ENCODE measurements around the gene LTA4H. TPM values are rescaled to one million over a fixed set of nuclear protein-coding genes. Genes with fewer than 3 reads are reported as not detected.

The LTA4H gene
- total RNA-seq = 98.2 TPM

DNA sequence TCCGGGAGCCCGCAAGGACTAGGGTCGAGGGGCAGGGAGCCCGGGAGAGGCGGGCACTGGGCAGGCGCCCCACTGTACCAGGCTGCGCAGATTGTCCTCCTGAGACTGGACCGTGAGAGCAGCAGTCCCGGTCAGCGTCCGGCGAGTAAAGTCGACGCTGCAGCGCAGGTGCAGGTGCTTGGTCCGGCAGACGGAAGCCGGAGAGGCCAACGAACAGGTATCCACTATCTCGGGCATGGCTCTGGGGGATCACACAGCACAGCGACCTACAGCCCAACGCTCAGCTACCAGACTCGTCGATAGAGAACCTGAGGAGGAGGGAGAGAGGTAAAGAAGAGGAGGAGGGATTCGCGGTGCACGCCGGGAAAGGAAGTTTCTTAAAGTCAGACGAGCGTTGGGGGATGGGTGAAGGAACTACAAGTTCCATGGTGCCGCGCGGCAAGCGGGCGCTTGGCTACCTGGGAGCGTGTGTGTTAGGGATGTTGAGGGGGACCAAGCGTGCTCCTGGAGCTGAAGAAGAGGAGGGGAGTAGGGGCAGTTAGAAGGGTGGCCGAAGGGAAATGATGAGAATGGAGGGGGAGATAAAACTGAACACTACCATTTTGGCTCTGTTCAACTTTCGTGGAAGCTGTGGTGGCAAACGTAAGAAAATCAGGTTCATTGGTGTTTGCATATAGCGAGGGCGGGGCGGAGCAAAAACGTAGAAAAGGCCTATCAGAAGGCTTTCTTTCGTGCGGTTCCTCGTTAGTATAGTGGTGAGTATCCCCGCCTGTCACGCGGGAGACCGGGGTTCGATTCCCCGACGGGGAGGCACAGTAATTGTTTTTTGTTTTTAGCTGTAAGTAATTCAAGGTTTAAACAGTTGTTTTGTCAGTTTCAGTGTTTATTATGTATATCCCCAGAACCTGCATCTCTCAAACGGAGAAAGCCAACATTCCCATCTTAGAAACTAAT, at the start of gene LTA4H:
Gene LTA4H, minus strand, starts transcription at position 305 of the 954 bp plus-strand sequence. Its CDS starts 68 bp downstream, at position 237.

DNA sequence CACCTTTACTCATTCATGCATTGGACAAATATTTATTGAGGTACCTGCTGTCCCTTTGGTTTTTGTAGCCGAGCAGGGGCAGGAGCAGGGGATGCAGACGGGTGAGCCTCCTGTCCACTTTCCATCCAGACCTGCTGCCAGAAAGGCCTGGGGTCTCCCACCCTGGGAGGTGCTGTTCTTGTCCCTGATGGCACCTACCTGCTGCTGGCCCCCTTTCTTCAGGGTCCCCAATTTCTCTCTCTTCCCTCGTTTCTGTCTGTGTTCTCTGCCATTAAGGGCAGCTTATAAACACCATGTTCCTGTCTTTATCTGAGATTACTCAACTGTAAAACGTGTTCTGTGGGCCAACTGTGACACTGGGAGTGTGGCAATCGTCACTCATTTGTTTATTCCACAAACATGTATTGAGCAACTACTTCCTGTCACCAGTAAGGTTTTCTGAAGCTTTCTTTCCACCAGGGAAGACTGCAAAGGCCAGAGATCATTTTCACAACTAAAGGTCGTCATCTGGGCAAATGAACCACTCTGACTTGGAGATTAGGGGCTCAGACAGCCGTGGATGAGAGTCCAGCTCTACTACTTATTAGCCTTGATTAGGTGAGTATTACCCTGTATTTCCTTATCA, 39.2 kb downstream of the LTA4H start, which contains the start of gene HAL:
Gene HAL, minus strand, starts transcription at position 311 of the 625 bp plus-strand sequence. CDS start 434 bp downstream, outside the sequence.

Other genes starting within 250 kb of the LTA4H start
- 79.8 TPM for gene NTN4, start 244.8 kb downstream of the LTA4H start, total RNA-seq
- gene SNRPF, start 176.6 kb downstream of the LTA4H start, total RNA-seq = 17.9 TPM
- gene CCDC38, start 93.0 kb downstream of the LTA4H start, total RNA-seq = not detected
- gene AMDHD1, start 92.3 kb downstream of the LTA4H start, total RNA-seq = 0.88 TPM
- 1.7 TPM for gene HAL, start 39.2 kb downstream of the LTA4H start, total RNA-seq
- gene ELK3, start 158.8 kb upstream of the LTA4H start, total RNA-seq = 27.5 TPM